ENCODE measurements around the gene SPATC1L. TPM values are rescaled to one million over a fixed set of nuclear protein-coding genes. Genes with fewer than 3 reads are reported as not detected.

Gene SPATC1L
- total RNA-seq, 2 donors from 2014 or later = 8.4 to 10.9 TPM

DNA sequence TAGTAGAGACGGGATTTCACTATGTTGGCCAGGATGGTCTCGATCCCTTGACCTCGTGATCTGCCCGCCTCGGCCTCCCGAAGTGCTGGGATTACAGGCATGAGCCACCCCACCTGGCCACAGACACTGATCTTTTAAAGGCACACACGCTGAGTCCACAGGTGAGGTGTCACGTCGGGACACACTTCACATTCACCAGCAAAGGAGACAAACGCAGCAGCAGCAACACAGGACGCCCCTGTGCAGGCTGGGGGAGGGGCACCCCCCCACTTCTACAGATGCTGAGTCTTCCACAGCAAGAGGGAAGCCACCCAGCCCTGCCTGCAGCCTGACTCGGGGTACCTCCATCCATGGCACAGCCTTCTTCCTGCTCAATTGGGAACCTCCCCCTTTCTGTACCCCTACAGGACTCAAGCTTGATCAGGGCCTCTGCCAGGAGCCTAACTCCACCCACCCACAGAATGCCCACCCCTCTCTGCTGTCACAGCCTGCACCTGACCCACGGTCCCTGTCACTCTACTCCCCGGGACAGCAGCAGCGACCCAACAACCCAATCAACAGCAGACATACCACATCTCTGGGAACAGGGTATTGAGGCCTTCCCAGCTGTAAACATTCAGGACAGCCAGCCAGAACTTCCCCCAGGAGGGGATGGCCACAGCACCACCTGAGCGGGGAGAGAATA lies 34.8 kb upstream of the SPATC1L start:
- intact Hi-C loops (cut with DNase I) = loop anchor here in 1 of 2 donors (10.0 kb wide), 1 partner anchor 64 kb away; the partner anchor contains the start of gene FTCD
- no peak for DNase-seq (ENCODE audit: low spot score)

DNA sequence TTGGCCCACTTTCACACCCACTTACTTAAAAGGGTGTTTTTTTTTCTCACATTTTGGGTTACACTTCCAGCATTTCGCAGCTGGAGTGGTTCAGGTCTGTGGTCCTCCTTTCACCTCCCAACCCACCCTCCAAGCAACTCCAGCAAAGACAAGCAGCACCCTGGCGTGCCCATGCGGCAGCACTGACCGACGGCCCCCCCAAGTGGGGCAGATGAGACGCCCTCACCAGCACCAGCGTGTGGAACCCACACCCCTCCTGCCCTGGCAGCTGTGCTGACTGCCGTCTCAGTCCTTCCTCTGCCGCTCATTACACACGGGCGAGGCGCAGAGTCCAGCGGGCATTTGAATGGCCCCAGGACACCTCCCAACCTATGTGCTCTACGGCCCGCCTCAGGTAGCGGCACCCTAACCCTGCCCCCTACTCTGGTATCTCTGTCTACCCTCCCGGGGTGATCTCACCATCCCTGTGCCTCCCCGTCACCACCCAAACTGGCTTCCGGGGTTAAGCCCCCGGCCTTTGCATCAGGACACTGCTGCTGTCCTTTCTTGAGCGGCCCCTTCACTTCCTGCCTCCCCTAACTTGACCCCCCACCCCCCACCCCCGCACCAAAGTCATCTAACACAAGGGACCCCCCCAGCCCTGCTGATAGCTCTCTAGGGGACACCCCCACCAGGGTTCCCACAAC lies 33.4 kb upstream of the SPATC1L start:
- intact Hi-C loops (cut with DNase I) = loop anchor here in 1 of 2 donors (10.0 kb wide), 1 partner anchor 63 kb away; the partner anchor contains the start of gene FTCD
- DNase-seq (ENCODE audit: low spot score) = peak; percentile 60

DNA sequence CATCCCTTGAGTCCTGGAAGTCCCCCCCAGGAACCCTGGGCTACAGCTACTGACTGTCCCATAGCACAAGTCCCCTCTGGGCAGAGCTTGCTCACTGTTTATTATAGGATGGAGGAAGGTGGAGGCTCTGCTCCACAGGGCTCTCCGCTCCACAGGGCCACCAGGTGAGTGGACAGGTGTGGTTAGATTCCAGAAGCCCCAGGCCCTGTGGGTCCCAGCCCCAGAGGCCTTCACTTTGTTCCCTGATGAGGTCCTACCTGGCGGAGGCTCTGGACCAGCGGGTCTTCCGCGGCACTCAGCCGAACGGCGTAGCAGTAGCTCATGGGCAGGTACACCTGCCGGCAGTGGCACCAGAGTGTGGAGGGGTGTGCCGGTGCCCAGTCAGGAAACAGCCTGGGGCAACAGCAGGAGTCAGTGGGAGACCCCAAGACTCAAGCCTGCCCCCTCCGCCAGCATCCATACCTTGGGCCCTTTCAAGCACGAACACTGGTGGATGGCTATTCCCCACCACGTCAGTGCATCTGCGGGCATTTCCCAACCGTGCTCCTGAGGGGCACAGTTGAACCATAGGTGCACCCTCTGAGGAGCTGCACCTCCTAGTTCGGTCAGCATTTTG lies 32.0 kb upstream of the SPATC1L start:
- DNase-seq (ENCODE audit: low spot score) = peak; percentile 67
- intact Hi-C loops (cut with DNase I) = loop anchor here in 1 of 2 donors (10.0 kb wide), 1 partner anchor 61 kb away; the partner anchor contains the start of gene FTCD

DNA sequence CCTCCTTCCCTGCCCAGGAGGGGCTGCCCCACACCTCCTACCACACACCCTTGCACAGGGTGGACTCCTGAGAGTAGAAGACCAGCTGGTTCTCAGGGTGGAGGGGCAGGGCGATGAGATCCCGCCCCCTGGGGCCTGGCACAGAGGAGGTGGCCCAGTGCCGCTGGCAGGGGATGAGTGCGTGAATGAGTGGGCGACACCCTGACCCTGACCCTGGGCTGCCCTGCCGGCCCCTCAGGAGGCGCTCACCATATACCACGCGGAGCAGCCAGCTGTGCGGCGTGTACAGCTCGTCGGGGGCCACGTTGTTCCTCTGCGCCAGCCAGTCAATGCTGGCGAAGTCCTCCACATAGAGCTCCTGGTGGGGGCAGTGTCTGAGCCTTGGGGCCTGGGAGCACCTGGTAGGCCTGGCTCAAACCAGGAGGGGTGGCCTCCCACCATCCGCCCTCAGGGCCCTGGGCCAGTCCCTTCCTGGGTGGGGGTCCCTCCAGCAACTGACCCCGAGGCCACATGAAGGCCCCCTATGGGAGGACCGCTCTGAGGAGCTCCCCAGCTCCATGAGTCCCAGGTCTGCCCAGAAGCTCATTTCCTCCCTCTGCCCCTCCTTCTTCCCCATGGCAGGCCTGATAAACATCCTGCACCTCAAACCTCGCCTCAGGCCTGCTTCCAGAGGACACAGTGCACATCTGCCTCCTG lies 31.3 kb upstream of the SPATC1L start:
- intact Hi-C loops (cut with DNase I) = loop anchor here in 1 of 2 donors (10.0 kb wide), 1 partner anchor 61 kb away; the partner anchor contains the start of gene FTCD
- peak; percentile 51 for DNase-seq (ENCODE audit: low spot score)

DNA sequence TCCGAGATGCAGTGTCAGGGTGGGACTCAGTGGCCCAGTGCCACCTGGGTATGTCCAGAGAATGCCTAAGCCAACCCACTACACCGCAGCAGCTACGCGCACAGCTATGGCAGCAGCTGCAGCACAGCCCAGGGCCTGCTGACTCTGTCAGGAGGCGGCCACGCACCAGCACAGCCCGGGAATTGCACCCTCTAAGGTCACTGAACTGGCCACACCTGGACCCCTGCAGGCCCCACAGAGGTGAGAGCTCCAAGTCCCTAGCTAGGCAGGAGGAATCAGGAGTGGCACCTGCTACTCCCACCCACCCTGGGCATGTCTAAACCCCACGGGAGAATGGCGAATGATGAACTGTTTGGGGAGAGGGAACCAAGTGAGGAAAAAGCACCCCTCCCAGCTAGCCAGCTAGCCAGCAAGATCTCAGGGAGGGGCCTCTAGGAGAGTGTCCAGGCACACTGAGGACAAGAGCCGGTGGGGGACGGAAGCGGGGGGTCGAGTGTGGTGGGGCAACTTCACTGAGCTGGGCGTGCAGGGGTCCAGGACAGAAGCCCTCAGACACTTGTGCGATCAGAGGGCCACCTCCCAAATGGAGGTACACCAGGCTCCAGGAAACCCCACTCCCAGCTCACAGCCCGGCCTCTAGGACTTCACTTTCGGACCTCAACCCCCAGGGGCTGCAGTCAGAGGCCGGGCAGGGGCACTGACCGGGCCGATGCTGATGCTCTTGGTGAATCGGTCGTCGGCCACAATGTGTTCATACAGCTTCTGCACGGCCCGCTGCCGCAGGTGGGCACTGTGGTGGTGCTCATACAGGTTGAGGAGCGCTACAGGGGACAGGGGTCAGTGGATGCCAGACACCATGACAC lies 30.4 kb upstream of the SPATC1L start:
- intact Hi-C loops (cut with DNase I) = loop anchor here in 1 of 2 donors (10.0 kb wide), 1 partner anchor 60 kb away; the partner anchor contains the start of gene FTCD
- DNase-seq (ENCODE audit: low spot score) = peak; percentile 73

DNA sequence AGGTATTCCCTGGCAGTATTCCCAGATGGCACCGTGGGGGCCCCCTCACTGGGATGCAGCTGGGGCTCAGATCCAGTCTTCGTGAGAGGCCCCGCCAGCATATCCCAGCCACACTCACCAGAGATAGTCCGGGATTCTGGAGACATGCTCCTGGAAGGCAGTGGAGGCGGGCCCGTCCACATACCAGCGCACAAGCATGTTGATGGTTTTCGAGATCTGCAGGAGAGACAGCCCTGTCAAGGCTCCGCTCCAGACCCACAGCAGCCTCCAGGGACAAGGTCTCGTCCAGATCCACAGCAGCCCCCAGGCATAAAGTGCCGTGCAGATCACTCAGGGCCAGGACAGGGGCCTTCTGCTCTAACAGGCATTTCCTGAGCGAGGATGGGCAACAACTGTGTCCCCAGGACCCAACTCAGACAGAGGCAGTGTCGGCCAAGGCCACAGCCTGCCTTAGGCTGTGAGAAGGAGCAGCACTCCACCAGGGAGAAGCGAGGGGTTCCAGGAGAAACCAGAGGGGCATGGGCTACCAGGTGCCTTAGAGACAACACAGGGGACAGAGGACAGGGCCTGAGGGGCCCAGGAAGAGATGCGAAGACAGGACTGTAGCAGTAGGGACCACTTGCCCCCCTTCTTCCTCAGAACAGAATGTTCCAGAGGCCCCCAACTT lies 29.5 kb upstream of the SPATC1L start:
- intact Hi-C loops (cut with DNase I) = loop anchor here in 1 of 2 donors (10.0 kb wide), 1 partner anchor 59 kb away; the partner anchor contains the start of gene FTCD
- no peak for DNase-seq (ENCODE audit: low spot score)

GRCh38 chr21:46212721-46213484 lies 28.6 kb upstream of the SPATC1L start:
- DNase-seq (ENCODE audit: low spot score) = no peak
- intact Hi-C loops (cut with DNase I) = loop anchor here in 1 of 2 donors (10.0 kb wide), 1 partner anchor 58 kb away; the partner anchor contains the start of gene FTCD

GRCh38 chr21:46211786-46212720 lies 27.8 kb upstream of the SPATC1L start:
- intact Hi-C loops (cut with DNase I) = loop anchor here in 1 of 2 donors (10.0 kb wide), 1 partner anchor 57 kb away; the partner anchor contains the start of gene FTCD
- peak; percentile 73 for DNase-seq (ENCODE audit: low spot score)

DNA sequence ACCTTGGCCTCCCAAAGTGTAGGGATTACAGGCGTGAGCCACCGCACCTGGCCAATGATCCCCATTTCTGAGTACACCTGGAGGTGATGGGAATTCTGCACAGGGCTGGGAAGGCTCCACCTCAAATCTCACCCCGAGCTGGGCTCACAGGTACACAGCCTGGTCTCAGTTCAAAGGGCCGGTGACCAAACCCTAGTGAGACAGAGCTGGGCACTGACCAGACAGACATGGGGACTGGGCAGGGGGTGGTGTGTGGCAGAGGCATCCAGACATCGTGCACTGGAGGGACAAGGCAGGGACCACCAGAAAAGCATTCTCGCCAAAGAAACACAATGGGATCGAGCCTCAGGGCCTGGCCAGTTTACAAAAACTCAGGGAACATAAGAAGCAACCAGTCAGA lies 27.1 kb upstream of the SPATC1L start:
- no peak for DNase-seq (ENCODE audit: low spot score)
- intact Hi-C loops (cut with DNase I) = loop anchor here in 1 of 2 donors (10.0 kb wide), 1 partner anchor 57 kb away; the partner anchor contains the start of gene FTCD

GRCh38 chr21:46210378-46211136 lies 26.3 kb upstream of the SPATC1L start:
- DNase-seq (ENCODE audit: low spot score) = peak; percentile 48
- intact Hi-C loops (cut with DNase I) = loop anchor here in 1 of 2 donors (10.0 kb wide), 1 partner anchor 56 kb away; the partner anchor contains the start of gene FTCD

DNA sequence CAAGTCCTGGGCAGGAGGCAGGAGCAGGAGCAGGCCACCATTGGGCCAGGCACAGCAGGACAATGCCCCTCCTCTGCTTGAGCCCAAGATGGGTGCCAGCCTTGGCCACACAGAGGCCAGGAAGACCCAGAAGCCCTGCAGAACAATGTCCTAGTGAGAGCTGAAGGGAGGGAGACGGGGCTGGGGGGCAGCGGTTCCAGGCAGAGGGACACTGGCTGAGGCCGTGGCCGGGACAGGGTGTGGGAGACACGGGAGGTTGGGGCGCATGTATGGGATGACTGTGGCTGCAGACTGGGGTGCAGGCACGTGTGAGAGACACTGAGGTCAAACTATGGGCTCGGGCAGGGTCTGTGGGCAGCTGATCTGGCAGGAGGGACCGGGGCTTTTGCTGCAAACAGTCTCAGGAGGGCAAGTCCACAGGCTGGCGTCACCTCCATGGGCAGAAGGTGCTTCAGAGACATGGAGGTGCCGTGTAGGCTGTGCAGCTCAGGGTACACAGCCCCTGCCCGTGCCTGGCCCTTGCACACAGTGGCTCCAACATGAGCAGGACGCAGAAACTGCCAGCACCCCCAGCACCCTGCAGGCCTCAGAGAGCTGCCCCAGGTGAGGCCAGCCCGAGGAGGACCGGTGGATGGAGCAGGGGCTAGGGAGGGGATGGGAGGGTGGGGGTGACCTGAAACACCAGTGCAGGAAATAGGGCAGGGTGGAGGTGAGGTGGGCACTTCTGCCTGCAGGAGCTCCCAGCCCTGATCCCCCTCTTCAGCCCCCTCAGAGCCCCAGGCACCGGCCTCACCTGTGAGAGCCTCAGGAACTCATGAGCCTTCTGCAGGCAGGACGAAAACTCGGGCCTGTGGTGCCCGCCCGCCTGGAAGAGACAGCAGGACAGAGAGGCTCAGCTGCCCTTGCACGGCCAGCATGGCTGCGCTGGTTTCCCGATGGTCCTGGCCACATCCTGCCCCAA lies 24.8 kb upstream of the SPATC1L start:
- intact Hi-C loops (cut with DNase I) = no loop called here
- peak; percentile 76 for DNase-seq (ENCODE audit: low spot score)

DNA sequence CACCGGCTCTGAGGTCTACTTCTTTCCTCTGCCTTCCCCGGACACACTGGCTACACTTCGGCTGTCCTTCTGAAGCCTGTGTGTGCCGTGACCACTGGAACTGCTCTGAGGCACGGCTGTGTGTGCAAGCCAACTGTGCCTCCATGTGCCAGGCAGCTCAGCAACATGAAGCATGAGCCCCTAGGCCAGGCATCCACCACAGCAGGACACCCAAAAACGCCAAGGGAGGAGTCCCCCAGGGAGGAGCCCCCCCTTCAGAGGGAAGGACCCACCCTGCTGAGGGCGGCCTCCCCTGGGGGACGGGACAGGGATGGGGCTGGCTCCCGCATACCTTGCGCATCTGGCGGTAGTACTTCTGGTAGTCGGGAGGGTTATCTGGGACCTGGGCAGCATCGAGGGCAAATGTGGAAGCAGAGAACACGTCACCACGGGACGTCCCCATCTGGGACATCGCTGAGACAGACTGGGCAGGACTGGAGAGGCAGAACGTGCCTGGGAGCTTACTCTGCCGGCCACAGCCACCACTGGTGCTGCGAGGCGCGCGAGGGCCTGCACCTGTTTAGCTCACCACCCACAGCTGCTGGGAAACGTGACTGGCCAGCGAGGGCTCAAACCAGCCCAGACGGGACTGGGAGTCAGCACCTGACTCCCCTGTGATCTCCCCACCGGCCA lies 23.8 kb upstream of the SPATC1L start:
- peak; percentile 66 for DNase-seq (ENCODE audit: low spot score)
- intact Hi-C loops (cut with DNase I) = no loop called here
